Skeletal muscle satellite cell (primary cell): ENCODE data around the gene CHST12.
"Not testable (repeated sequence)": the region's sequence is repeated elsewhere in the genome, so short reads cannot be mapped to it uniquely, and the experiment has no call there.

Source experiments
- H3K27me3 ChIP-seq: 2 replicates; pipeline ENCODE4 v1.7.0; 2013; ENCODE audit warnings: low read length; ENCODE audit not compliant: control insufficient read depth, insufficient read depth
- H3K36me3 ChIP-seq: 2 replicates; pipeline ENCODE4 v1.7.0; 2013; ENCODE audit warnings: mild to moderate bottlenecking, control low read depth, low read length; ENCODE audit not compliant: insufficient read depth
- H3K4me1 ChIP-seq: 2 replicates; pipeline ENCODE4 v1.7.0; 2013; ENCODE audit warnings: low read length; ENCODE audit not compliant: control insufficient read depth, insufficient read depth
- H3K4me2 ChIP-seq: 2 replicates; pipeline ENCODE4 v1.7.0; 2013; ENCODE audit warnings: mild to moderate bottlenecking, low read length
- H3K4me3 ChIP-seq: 2 replicates; pipeline ENCODE4 v1.7.0; 2013; ENCODE audit warnings: low read length
- H3K9ac ChIP-seq: 2 replicates; pipeline ENCODE4 v1.7.0; 2013; ENCODE audit warnings: mild to moderate bottlenecking, low read depth, low read length, moderate library complexity
- H3K9me3 ChIP-seq: replicated peaks from 2 replicates; pipeline ENCODE4 v1.7.0; 2013; ENCODE audit warnings: mild to moderate bottlenecking, control low read depth, low read length

Gene CHST12

GRCh38 chr7:2453849-2454248, 50.4 kb downstream of the CHST12 start:
- not testable (repeated sequence) for H3K27me3 ChIP-seq, H3K4me2 ChIP-seq, H3K9ac ChIP-seq, H3K4me3 ChIP-seq, H3K36me3 ChIP-seq, H3K9me3 ChIP-seq
- peaks cover 10% of the 10 kb centered on the region for H3K4me1 ChIP-seq

DNA sequence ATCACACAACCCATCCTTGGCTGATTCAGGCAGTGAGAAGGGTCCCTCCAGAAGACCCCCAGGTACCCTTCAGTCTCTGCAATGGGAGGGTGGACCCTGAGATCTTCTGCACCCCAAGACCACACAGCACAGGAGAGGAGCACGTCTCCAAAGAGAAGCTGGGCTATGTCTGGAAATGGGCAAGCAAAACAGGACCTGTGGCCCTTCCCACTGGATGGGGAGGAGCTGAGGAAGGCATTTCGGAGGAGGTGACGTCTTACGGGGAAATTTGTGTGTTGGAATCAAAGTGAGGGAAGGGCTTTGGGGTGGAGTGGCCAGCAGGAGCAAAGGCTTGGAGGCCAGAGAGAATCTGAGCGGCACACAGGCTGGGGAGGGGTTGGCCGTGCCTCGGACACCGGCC, 56.3 kb downstream of the CHST12 start:
- H3K4me3 ChIP-seq = no peak overlapping the region
- H3K9ac ChIP-seq = no peak overlapping the region
- no peaks in the 10 kb centered on the region for H3K36me3 ChIP-seq
- no peak overlapping the region for H3K4me2 ChIP-seq
- H3K27me3 ChIP-seq = peaks cover 7% of the 10 kb centered on the region
- H3K4me1 ChIP-seq = peaks cover 20% of the 10 kb centered on the region
- H3K9me3 ChIP-seq = no peaks in the 10 kb centered on the region

DNA sequence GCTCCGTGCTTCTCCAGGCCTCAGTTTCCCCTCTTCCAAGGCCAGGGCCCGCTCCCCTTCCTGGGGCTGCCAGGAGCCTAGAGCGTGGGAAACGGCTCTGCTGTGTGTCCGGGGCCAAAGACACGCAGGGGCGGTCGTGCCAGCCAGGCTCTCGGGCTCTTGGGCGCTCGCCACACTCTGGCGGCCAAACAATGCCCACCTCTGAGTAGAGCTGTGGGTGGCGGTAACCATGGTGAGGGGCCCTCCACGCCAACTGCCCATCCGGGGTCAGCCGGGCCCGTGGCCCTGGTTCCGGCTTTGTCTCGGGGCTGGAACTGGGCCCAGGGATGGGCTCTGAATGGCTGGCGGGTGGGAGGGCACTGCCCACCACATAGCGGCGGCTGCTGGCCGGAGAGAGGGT, 56.8 kb downstream of the CHST12 start:
- no peaks in the 10 kb centered on the region for H3K9me3 ChIP-seq
- peaks cover 20% of the 10 kb centered on the region for H3K4me1 ChIP-seq
- no peak overlapping the region for H3K4me3 ChIP-seq
- no peak overlapping the region for H3K9ac ChIP-seq
- H3K36me3 ChIP-seq = no peaks in the 10 kb centered on the region
- peaks cover 7% of the 10 kb centered on the region for H3K27me3 ChIP-seq
- no peak overlapping the region for H3K4me2 ChIP-seq

GRCh38 chr7:2460641-2461040, 57.2 kb downstream of the CHST12 start:
- Histone ChIP-seq H3K27me3 (peaks cover 7% of the 10 kb centered on the region), H3K9ac (no peak overlapping the region), H3K4me3 (no peak overlapping the region), H3K4me2 (no peak overlapping the region), H3K36me3 (no peaks in the 10 kb centered on the region), H3K4me1 (peaks cover 20% of the 10 kb centered on the region), H3K9me3 (no peaks in the 10 kb centered on the region)

GRCh38 chr7:2461268-2462026, 58.0 kb downstream of the CHST12 start:
- Histone ChIP-seq H3K4me1 (peaks cover 20% of the 10 kb centered on the region), H3K27me3 (peaks cover 12% of the 10 kb centered on the region), H3K4me3 (no peak overlapping the region), H3K9me3 (no peaks in the 10 kb centered on the region), H3K9ac (no peak overlapping the region), H3K36me3 (no peaks in the 10 kb centered on the region), H3K4me2 (no peak overlapping the region)

DNA sequence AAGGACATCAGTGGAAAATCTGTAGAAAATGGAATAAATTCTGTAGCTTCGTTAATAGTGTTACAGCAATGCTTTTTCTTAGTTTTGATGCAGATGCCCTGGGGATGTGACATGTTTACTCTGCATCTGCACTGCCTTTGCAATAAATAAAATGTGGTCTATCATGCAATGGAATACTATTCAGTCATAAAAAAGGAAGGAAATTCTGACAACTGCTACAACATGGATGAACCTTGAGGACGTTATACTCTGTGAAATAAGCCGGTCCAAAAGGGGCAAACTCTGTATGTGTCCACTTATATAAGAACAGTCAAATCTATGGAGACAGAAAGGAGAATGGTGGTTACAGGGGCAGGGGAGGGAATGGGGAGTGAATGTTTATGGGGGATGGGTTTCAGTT, 59.3 kb downstream of the CHST12 start:
- no peaks in the 10 kb centered on the region for H3K36me3 ChIP-seq
- peaks cover 12% of the 10 kb centered on the region for H3K27me3 ChIP-seq
- no peak overlapping the region for H3K4me3 ChIP-seq
- H3K9ac ChIP-seq = no peak overlapping the region
- no peaks in the 10 kb centered on the region for H3K9me3 ChIP-seq
- H3K4me1 ChIP-seq = peaks cover 20% of the 10 kb centered on the region
- H3K4me2 ChIP-seq = no peak overlapping the region

GRCh38 chr7:2465928-2466327, 62.5 kb downstream of the CHST12 start:
- H3K9me3 ChIP-seq = no peaks in the 10 kb centered on the region

GRCh38 chr7:2466675-2467074, 63.3 kb downstream of the CHST12 start:
- Histone ChIP-seq H3K4me2 (no peak overlapping the region), H3K9ac (no peak overlapping the region), H3K4me3 (no peak overlapping the region), H3K9me3 (no peaks in the 10 kb centered on the region), H3K27me3 (peaks cover 16% of the 10 kb centered on the region), H3K36me3 (no peaks in the 10 kb centered on the region), H3K4me1 (peaks cover 13% of the 10 kb centered on the region)

More at GRCh38 chr7:2465928-2466327, 62.5 kb downstream of the CHST12 start:
- peaks cover 16% of the 10 kb centered on the region for H3K27me3 ChIP-seq
- no peaks in the 10 kb centered on the region for H3K36me3 ChIP-seq
- no peak overlapping the region for H3K9ac ChIP-seq
- H3K4me2 ChIP-seq = no peak overlapping the region
- no peak overlapping the region for H3K4me3 ChIP-seq
- H3K4me1 ChIP-seq = peaks cover 5% of the 10 kb centered on the region

DNA sequence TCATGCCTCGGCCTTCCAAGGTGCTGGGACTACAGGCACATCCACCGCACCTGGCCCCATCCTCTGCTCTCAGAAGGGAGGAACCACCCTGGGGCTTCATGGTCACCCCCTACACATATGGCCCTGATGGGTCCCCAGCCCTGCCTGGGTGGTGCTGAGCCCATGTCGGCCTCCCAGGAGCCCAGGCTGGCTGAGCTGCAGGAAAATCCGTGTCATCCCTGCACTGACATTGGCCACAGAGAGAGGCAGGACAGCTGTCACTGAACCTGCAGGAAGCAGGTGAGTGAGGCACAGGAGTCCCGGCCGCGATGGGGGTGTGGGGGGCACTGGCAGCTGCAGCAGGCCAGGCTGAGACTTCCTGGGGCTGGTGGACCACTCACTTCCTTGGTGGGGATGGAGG, 64.8 kb downstream of the CHST12 start:
- no peaks in the 10 kb centered on the region for H3K36me3 ChIP-seq
- H3K4me1 ChIP-seq = peaks cover 13% of the 10 kb centered on the region
- peaks cover 16% of the 10 kb centered on the region for H3K27me3 ChIP-seq
- no peak overlapping the region for H3K4me3 ChIP-seq
- H3K9ac ChIP-seq = no peak overlapping the region
- H3K4me2 ChIP-seq = no peak overlapping the region
- H3K9me3 ChIP-seq = no peaks in the 10 kb centered on the region

DNA sequence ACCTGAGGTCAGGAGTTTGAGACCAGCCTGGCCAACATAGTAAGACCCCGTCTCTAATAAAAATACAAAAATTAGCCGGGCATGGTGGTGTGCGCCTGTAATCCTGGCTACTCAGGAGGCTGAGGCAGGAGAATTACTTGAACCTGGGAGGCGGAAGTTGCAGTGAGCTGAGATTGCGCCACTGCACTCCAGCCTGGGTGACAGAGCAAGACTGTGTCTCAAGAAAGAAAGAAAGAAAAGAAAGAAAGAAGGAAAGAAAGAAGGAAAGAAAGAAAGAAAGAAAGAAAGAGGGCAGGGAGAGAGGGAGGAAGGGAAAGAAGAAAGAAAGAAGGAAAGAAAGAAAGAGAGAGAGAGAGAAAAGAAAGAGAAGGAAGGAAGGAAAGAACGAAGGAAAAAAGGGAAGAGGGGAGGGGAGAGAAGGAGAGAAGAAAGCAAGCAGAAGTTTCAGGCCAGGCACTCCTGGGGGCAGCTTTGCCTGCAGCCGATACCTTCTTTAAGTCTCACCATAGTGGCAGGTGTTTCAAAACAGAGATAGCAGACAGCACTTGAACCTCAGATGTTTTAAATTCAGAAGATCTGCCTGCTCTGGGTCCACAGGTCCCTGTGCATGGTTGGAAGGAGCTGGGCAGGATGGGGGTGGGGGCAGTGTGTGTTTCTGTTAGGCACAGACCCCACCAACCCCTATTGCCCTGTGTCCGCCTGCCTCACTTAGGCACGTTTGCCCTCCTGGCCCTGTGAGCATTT, 66.2 kb downstream of the CHST12 start:
- H3K4me1 ChIP-seq = peaks cover 13% of the 10 kb centered on the region
- H3K4me2 ChIP-seq = not testable (repeated sequence)

DNA sequence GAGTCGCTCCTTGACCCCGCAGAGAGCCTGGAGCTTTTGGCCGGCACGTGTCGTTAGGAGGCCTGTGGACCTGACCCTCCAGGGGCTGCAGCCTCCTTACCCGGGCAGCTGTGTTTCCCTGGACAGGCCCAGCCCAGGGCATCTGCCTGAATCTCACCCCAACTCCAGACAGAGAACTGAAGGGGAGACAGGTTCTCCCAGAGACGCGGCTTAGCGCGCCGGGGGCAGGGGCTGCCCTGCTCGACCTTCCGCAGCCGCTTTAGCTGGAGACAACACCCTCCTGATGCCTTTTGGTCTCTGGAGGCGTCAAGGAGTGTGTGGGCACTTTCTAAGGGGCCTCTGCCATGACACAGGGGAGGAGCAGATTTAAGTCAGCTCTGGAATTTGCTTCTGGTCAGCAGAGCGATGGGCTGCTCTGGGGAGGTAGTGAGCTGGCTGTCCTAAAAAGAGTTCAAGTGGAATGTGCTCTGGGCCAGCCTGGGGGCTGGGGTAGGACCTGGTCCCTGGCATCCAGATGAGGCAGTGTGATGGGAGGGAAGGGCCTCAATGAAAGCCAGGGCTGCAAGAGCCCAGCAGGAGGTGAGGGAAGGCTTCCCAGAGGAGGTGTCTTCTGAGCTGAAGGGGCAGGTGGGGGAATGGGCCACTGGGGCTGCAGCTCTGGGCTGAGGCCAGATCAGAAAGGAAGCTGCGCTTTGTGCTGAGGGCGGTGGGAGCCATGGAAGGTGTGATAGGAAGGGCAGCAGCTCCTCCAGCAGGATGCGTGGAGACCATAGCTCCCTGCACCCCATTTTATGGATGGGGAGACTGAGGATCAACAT, 67.0 kb downstream of the CHST12 start:
- Histone ChIP-seq H3K4me2 (no peak overlapping the region), H3K9ac (no peak overlapping the region), H3K4me3 (no peak overlapping the region)

More for the DNA sequence above, 66.2 kb downstream of the CHST12 start:
- H3K9me3 ChIP-seq, H3K36me3 ChIP-seq, H3K4me3 ChIP-seq, H3K9ac ChIP-seq: not testable (repeated sequence)
- H3K27me3 ChIP-seq = peaks cover 16% of the 10 kb centered on the region

More for the DNA sequence above, 67.0 kb downstream of the CHST12 start:
- peaks cover 13% of the 10 kb centered on the region for H3K4me1 ChIP-seq
- H3K27me3 ChIP-seq = peaks cover 16% of the 10 kb centered on the region
- H3K9me3 ChIP-seq = no peaks in the 10 kb centered on the region
- no peaks in the 10 kb centered on the region for H3K36me3 ChIP-seq
